GM21825 (cell line): Measurements from ENCODE around the gene PZP.

Experiments used
- ATAC-seq: cut with Tn5 transposase; IDR thresholded peaks from one replicate; pipeline ENCODE4 v1.9.1; 2021; ENCODE audit warnings: mild to moderate bottlenecking, moderate library complexity; ENCODE audit not compliant: unreplicated experiment

PZP gene

GRCh38 chr12:9106610-9107541 lies 101.3 kb downstream of the PZP start:
- ATAC-seq = no peak

GRCh38 chr12:9106067-9106466 lies 102.1 kb downstream of the PZP start:
- ATAC-seq = no peak

- no peak for ATAC-seq
Measured at GRCh38 chr12:9104767-9105423, 103.3 kb downstream of the PZP start.

- no peak for ATAC-seq
Measured at GRCh38 chr12:9104087-9104486, 104.1 kb downstream of the PZP start.

GRCh38 chr12:9103050-9103849 lies 104.9 kb downstream of the PZP start:
- no peak for ATAC-seq

- no peak for ATAC-seq
Measured at GRCh38 chr12:9101018-9101687, 107.0 kb downstream of the PZP start.

- no peak for ATAC-seq
Measured at GRCh38 chr12:9099552-9100190, 108.5 kb downstream of the PZP start.
